HuH-7 (cell line): ENCODE measurements around the gene NBEAL2.

Experiments
- DNase-seq: peaks from one replicate; pipeline ENCODE4 v3.0.0; 2011; ENCODE audit warnings: low spot score

NBEAL2 gene

DNA sequence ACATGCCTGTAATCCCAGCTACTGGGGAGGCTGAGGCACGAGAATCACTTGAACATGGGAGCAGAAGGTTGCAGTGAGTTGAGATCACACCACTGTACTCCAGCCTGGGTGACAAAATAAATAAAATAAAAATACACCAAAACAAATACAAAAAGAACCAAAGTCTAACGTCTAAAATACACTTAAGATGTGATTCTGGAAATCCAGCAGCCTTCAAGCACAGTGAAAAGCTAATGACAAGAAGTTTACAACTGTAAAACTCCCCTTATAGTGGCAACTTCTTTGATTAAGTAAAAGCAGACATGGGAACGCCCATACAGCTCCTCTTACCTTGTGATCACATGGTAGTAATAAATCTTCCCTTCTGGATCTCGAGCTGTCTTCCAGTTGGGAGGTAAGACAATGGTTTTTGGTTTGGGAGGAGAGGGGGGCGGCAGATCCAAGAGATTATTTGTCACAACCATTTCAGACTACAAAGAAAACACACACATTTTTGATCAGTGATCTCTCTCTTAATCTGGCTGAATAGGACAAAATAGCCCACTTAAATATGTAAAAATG, 62.8 kb downstream of the NBEAL2 start:
- DNase-seq = no peak

DNA sequence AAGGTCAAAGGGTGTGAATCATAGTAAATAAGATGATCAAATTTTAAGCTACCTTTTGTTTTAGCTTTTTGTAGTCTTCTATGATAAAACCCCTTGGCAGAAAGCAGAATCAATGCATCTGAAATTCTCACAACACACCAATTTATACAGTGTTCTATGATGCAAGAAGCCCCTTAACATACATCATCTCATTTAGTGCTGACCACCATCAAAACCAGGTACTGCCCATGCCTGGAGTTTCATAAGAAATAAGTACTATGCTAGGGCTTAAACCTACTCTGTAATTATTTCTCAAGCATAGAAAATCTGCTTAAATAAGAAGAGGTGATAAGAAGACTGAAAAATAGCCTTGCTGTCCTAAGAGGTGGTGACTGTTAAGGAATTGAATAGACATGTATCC, 67.6 kb downstream of the NBEAL2 start:
- DNase-seq = no peak

- no peak for DNase-seq
These were observed 68.2 kb downstream of the NBEAL2 start for GRCh38 chr3:47047673-47048072.

DNA sequence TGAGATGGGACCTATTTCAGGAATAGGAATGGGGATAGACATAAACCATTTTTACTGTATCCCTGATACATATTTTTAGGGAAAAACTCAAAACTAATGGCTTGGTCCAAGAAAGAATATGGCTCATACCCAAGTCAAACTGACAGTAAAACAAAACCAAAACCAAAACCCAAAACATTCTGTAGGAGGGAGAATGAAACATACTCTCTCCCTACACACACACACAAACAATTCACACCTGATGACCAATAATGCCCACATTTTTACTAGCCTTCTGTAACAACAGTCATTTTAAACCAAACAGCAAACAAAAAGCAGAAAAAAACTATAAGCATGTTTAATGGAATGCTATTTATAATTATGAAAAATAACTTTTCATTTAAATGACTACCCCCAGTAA, 74.9 kb downstream of the NBEAL2 start:
- DNase-seq = no peak

GRCh38 chr3:47056705-47057104, 77.2 kb downstream of the NBEAL2 start:
- no peak for DNase-seq

DNA sequence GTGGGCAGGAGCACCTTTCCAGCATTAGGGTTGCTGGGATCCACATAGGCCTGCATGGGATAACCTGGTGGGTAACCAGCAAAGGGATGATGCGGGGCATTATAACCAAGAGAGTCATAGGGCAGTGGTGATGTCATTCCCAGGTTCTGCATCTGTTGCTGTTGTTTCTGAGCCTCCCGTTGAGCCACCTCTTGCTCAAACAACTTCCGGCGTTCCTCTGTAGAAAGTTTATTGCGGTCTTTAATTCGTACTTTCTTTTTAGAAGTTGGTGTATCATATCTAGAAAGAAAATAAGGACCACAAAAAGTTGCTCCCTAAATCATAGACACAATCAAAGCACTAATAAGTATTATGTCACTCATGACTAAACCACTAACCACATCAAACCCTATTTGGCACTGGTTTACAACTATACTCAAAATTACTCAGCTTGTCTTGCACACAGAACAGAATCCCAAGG, 77.8 kb downstream of the NBEAL2 start:
- DNase-seq = no peak
